C4-2B (cell line): ENCODE measurements around the gene PRKCB.

Experiments used
- H3K27ac ChIP-seq: fragments of 450-650 bp; 2 replicates; pipeline ENCODE4 v1.5.1; 2017
- CTCF ChIP-seq: fragments of 450-650 bp; conservative IDR thresholded peaks from 2 replicates; pipeline ENCODE4 v1.5.1; 2017; ENCODE audit warnings: mild to moderate bottlenecking
- ZFX ChIP-seq: fragments of 450-650 bp; IDR thresholded peaks from 2 replicates; pipeline ENCODE4 v1.6.1; 2017

PRKCB gene

GRCh38 chr16:23866621-23867020, 30.8 kb downstream of the PRKCB start:
- TF ChIP-seq ZFX (no peak), CTCF (no peak)

GRCh38 chr16:23867566-23867965, 31.8 kb downstream of the PRKCB start:
- TF ChIP-seq ZFX (no peak), CTCF (no peak)
- H3K27ac ChIP-seq, result no peak overlapping the region

More at GRCh38 chr16:23866621-23867020, 30.8 kb downstream of the PRKCB start:
- H3K27ac ChIP-seq, result no peak overlapping the region

GRCh38 chr16:23868136-23868535, 32.4 kb downstream of the PRKCB start:
- no peak for TF ChIP-seq ZFX
- TF ChIP-seq CTCF, result no peak
- H3K27ac ChIP-seq, result no peak overlapping the region

GRCh38 chr16:23869052-23869451, 33.3 kb downstream of the PRKCB start:
- TF ChIP-seq CTCF, result no peak
- no peak for TF ChIP-seq ZFX
- H3K27ac ChIP-seq, result no peak overlapping the region

GRCh38 chr16:23871924-23872323, 36.1 kb downstream of the PRKCB start:
- TF ChIP-seq CTCF (no peak), ZFX (no peak)
- H3K27ac ChIP-seq, result no peak overlapping the region

- TF ChIP-seq ZFX, result no peak
- H3K27ac ChIP-seq, result no peak overlapping the region
Observed at GRCh38 chr16:23874613-23875294, 39.0 kb downstream of the PRKCB start.

- TF ChIP-seq ZFX, result no peak
- no peak for TF ChIP-seq CTCF
- no peak overlapping the region for H3K27ac ChIP-seq
Observed at GRCh38 chr16:23876256-23876896, 40.6 kb downstream of the PRKCB start.
